Testis (tissue), 3 donors: ENCODE data around the gene LHX3. TPM values are rescaled to one million over a fixed set of nuclear protein-coding genes. Genes with fewer than 3 reads are reported as not detected.

Source experiments
- DNase-seq: peaks from one replicate; pipeline ENCODE4 v3.0.0-alpha.2; 2019
- H3K27ac ChIP-seq, 2 donors: fragments of 200-600 bp; sonication (generic); one replicate each; pipeline ENCODE4 v1.5.1; 2019
- H3K27me3 ChIP-seq: fragments of 200-600 bp; sonication (generic); one replicate; pipeline ENCODE4 v1.5.1; 2019
- H3K36me3 ChIP-seq: fragments of 200-600 bp; sonication (generic); one replicate; pipeline ENCODE4 v1.5.1; 2017; ENCODE audit warnings: low read depth; ENCODE audit errors: missing control alignments
- H3K4me1 ChIP-seq: fragments of 200-600 bp; sonication (generic); one replicate; pipeline ENCODE4 v1.5.1; 2019
- H3K4me3 ChIP-seq, 2 donors: fragments of 200-600 bp; sonication (generic); one replicate each; pipeline ENCODE4 v1.5.1; 2017 to 2019
- H3K9me3 ChIP-seq: fragments of 200-600 bp; sonication (generic); one replicate; pipeline ENCODE4 v1.5.1; 2017
- CTCF ChIP-seq, 3 experiments: fragments of 450-650 bp in 2 of 3; fragments of 200-600 bp in 1 of 3; sonication (generic) in 1 of 3; IDR thresholded peaks; one replicate each; pipeline ENCODE4 v1.5.1; 2016 to 2019; ENCODE audit warnings: antibody characterized with exemption in 3 of 3, mild to moderate bottlenecking in 2 of 3, moderate library complexity in 1 of 3
- POLR2A ChIP-seq: fragments of 450-650 bp; IDR thresholded peaks from one replicate; pipeline ENCODE4 v1.6.1; 2017; ENCODE audit warnings: antibody characterized with exemption, mild to moderate bottlenecking, moderate library complexity
- WGBS, 2 donors: methylation state at CpG; one replicate each; pipeline ENCODE4 v1.1.5; 2018; 5-methylcytosine and 5-hydroxymethylcytosine counted together
- intact Hi-C: fragments of 100-400 bp; cut with DNase I; formaldehyde crosslinking; loops from one replicate; pipeline ENCODE4 v1.15.1; 2023; ENCODE audit warnings: low total_unique reads
- polyA plus RNA-seq: library from polyadenylated mRNA; stranded (reverse); fragments of 350-450 nt; fragmentation: Illumina TruSeq; extraction: RNeasy Lipid Tissue Mini Kit (QIAGEN cat#74804); gene quantifications from one replicate; pipeline ENCODE4 v1.2.3, GENCODE V29; 2014; ENCODE audit warnings: low read depth, low replicate concordance; ENCODE audit not compliant: insufficient read depth
- total RNA-seq, 2 donors: library from RNA; depleted of rRNA; stranded (reverse); fragments of >200 nt; gene quantifications; one replicate each; pipeline ENCODE4 v1.2.3, GENCODE V29; 2016

Gene LHX3
- total and polyA plus RNA-seq, 3 donors from 2014 or later: 0.55 to 0.62 TPM; not detected in 1

DNA sequence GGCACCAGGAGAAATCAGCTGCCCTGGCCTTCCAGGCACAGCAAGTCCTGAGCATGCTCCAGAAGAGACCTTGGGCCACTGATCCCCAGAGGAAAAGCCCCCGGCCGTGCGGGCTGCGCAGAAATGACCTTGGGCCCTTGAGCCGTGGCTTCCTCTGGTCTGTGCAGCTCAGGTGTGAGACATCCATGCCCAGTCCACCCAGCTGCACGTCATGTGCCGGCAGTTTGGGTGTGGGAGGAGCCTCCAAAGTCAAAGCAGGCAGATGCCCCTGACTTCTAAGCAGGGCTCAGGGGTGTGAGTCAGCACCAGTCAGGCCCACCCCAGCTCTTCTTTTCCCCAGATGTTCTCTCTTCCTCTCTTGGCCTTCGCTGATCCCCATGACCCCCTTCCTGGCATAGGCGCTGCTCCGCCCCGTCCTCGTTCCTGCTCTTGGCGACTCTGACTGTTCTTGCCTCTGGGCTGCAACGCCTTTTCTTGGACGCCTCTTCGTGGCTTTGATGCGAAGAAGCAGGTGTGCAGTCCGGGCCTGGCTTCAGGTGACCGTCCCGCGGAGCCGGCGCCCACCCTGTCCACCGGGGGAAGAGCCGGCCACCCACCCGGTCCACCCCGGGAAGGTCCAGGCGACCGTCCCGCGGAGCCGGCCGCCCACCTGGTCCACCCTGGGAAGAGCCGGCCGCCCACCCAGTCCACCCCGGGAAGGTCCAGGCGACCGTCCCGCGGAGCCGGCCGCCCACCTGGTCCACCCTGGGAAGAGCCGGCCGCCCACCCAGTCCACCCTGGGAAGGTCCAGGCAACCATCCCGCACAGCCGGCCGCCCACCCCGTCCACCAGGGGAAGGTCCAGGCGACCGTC lies 46.6 kb upstream of the LHX3 start:
- WGBS, 2 donors: 76 to 78% methylated on average over 11 to 39 of the region's 50 CpGs
- no peak overlapping the region for H3K27ac ChIP-seq
- no peak for DNase-seq

DNA sequence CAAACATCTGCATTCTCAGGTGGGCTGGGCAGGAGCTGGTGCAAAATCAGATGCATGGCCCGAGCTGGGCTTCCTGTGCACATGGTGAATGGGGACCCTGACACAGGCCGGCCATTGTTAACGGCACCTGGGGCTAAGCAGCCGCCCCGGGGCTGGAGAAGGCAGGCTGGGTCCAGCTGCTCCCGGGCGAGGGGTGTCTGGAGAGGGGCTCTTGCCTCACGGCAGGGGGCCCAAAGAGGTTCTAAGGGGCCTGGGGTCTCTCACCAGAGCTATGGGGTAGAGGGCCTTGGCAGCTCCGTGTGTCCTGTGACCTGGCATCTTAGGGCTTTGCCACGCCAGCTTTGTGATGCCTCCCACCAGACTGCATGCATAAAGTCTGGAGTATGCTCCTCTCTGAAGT lies 45.7 kb upstream of the LHX3 start:
- no peaks in the 10 kb centered on the region for H3K36me3 ChIP-seq
- 75% methylated on average over 2 to 10 of the region's 10 CpGs for WGBS, 2 donors
- TF ChIP-seq POLR2A (no peak), CTCF (IDR thresholded peaks at IDR 0.05) (no peak)
- no peaks in the 10 kb centered on the region for H3K27me3 ChIP-seq
- H3K4me3 ChIP-seq: no peak overlapping the region
- intact Hi-C loops: no loop called here
- no peak for DNase-seq
- no peaks in the 10 kb centered on the region for H3K9me3 ChIP-seq
- no peak overlapping the region for H3K27ac ChIP-seq
- H3K4me1 ChIP-seq: peaks cover 14% of the 10 kb centered on the region

More for the DNA sequence above, 46.6 kb upstream of the LHX3 start:
- intact Hi-C loops: no loop called here
- Histone ChIP-seq H3K4me1 (peaks cover 15% of the 10 kb centered on the region), H3K9me3 (no peaks in the 10 kb centered on the region), H3K27me3 (no peaks in the 10 kb centered on the region), H3K4me3 (no peak overlapping the region), H3K36me3 (no peaks in the 10 kb centered on the region)
- TF ChIP-seq CTCF (IDR thresholded peaks at IDR 0.05): no peak
- TF ChIP-seq POLR2A: no peak

- 73 to 74% methylated on average over 20 to 30 of the region's 30 CpGs for WGBS, 2 donors
- Histone ChIP-seq H3K27me3 (no peaks in the 10 kb centered on the region), H3K4me3 (no peak overlapping the region), H3K36me3 (no peaks in the 10 kb centered on the region), H3K27ac (no peak overlapping the region), H3K4me1 (peaks cover 8% of the 10 kb centered on the region), H3K9me3 (no peaks in the 10 kb centered on the region)
- intact Hi-C loops: no loop called here
- no peak for DNase-seq
- no peak for TF ChIP-seq CTCF (IDR thresholded peaks at IDR 0.05)
- no peak for TF ChIP-seq POLR2A
Observed at GRCh38 chr9:136249877-136250559, 45.1 kb upstream of the LHX3 start.

- Histone ChIP-seq H3K27ac (no peak overlapping the region), H3K9me3 (no peaks in the 10 kb centered on the region), H3K4me1 (peaks cover 5% of the 10 kb centered on the region), H3K4me3 (no peak overlapping the region), H3K36me3 (no peaks in the 10 kb centered on the region), H3K27me3 (no peaks in the 10 kb centered on the region)
- DNase-seq: no peak
- no peak for TF ChIP-seq POLR2A
- TF ChIP-seq CTCF (IDR thresholded peaks at IDR 0.05): no peak
- WGBS, 2 donors: 81 to 89% methylated on average over 21 to 30 of the region's 30 CpGs
- intact Hi-C loops: no loop called here
Observed at GRCh38 chr9:136248951-136249876, 44.3 kb upstream of the LHX3 start.
